GM21390 (cell line): Measurements from ENCODE around the gene ARMC7.

Source experiments
- ATAC-seq: cut with Tn5 transposase; IDR thresholded peaks from one replicate; pipeline ENCODE4 v1.9.1; 2021; ENCODE audit not compliant: unreplicated experiment

ARMC7 gene

GRCh38 chr17:75098861-75099260 is 10.9 kb upstream of the ARMC7 start:
- no peak for ATAC-seq

GRCh38 chr17:75099881-75100595 is 9.7 kb upstream of the ARMC7 start:
- no peak for ATAC-seq

- ATAC-seq = no peak
Measured at GRCh38 chr17:75102385-75102821, 7.4 kb upstream of the ARMC7 start.

GRCh38 chr17:75103601-75104554 is 5.9 kb upstream of the ARMC7 start:
- no peak for ATAC-seq

- ATAC-seq = no peak
Measured at GRCh38 chr17:75105126-75106080, 4.4 kb upstream of the ARMC7 start.

GRCh38 chr17:75108193-75108592 is 1.6 kb upstream of the ARMC7 start:
- ATAC-seq = no peak

- ATAC-seq = no peak
Measured at GRCh38 chr17:75109046-75109406, 743 bp upstream of the ARMC7 start.

GRCh38 chr17:75110234-75110937 is 617 bp downstream of the ARMC7 start:
- ATAC-seq = no peak

- ATAC-seq = no peak
Measured at GRCh38 chr17:75111777-75112335, 2.1 kb downstream of the ARMC7 start.

- no peak for ATAC-seq
Measured at GRCh38 chr17:75113798-75114551, 4.2 kb downstream of the ARMC7 start.

GRCh38 chr17:75114552-75115314 is 5.0 kb downstream of the ARMC7 start:
- no peak for ATAC-seq

- no peak for ATAC-seq
Measured at GRCh38 chr17:75115555-75115954, 5.8 kb downstream of the ARMC7 start.

- ATAC-seq = no peak
Measured at GRCh38 chr17:75116737-75117136, 7.0 kb downstream of the ARMC7 start.

GRCh38 chr17:75118307-75118706 is 8.5 kb downstream of the ARMC7 start:
- ATAC-seq = no peak

- ATAC-seq = no peak
Measured at GRCh38 chr17:75124041-75124818, 14.5 kb downstream of the ARMC7 start.

GRCh38 chr17:75124819-75125162 is 15.0 kb downstream of the ARMC7 start:
- ATAC-seq = no peak

- ATAC-seq = no peak
Measured at GRCh38 chr17:75125984-75126383, 16.2 kb downstream of the ARMC7 start.

- no peak for ATAC-seq
Measured at GRCh38 chr17:75126954-75127353, 17.2 kb downstream of the ARMC7 start.
